ENCODE data around the gene MAP1LC3B.
"Not testable (repeated sequence)": the region's sequence is repeated elsewhere in the genome, so short reads cannot be mapped to it uniquely, and the experiment has no call there.

Gene MAP1LC3B

DNA sequence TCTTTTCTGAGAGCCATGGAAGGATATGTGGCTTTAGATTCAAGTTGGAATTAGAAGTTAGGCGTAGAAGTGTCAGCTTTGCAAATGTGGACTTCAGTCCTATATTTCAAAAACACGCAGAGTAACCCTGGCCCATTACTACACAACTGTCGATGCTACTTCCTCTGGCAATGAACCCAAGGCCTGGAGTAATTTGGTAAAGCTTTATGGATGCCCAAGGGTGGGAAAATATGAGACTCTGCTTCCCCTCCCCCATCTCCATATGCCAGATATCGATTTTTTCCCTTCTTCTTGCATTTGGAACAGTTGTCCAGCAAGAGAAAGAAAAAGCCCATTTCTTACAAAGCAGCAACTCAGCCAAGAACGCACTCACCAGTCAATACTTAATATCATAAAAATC lies 2.9 kb upstream of the MAP1LC3B start:
- in situ Hi-C loops (cut with HindIII; ENCODE audit: low sequenced_read_pairs): no loop called here
- TF ChIP-seq, protein P1, sequence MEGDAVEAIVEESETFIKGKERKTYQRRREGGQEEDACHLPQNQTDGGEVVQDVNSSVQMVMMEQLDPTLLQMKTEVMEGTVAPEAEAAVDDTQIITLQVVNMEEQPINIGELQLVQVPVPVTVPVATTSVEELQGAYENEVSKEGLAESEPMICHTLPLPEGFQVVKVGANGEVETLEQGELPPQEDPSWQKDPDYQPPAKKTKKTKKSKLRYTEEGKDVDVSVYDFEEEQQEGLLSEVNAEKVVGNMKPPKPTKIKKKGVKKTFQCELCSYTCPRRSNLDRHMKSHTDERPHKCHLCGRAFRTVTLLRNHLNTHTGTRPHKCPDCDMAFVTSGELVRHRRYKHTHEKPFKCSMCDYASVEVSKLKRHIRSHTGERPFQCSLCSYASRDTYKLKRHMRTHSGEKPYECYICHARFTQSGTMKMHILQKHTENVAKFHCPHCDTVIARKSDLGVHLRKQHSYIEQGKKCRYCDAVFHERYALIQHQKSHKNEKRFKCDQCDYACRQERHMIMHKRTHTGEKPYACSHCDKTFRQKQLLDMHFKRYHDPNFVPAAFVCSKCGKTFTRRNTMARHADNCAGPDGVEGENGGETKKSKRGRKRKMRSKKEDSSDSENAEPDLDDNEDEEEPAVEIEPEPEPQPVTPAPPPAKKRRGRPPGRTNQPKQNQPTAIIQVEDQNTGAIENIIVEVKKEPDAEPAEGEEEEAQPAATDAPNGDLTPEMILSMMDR (IDR thresholded peaks at IDR 0.05; ENCODE audit: low read depth, low read length): no peak
- H3K4me3 ChIP-seq (ENCODE audit: low read depth, low read length): no peak overlapping the region
- no peak for DNase-seq (ENCODE audit: low read depth, low spot score)

DNA sequence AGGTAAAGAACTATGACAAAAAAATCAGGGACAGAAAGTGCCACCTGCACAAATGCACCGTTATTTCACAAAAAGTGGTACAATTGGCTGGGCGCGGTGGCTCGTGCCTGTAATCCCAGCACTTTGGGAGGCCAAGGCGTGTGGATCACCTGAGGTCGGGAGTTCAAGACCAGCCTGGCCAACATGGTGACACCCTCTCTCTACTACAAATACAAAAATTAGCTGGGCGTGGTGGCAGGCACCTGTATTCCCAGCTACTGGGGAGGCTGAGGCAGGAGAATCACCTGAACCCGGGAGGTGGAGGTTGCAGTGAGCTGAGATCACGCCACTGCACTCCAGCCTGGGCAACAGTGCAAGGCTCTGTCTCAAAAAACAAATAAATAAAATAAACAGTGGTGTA lies 2.2 kb upstream of the MAP1LC3B start:
- DNase-seq (ENCODE audit: low read depth, low spot score): not testable (repeated sequence)

GRCh38 chr16:87390641-87391323 lies 1.4 kb upstream of the MAP1LC3B start:
- TF ChIP-seq, protein P1 (IDR thresholded peaks at IDR 0.05; ENCODE audit: low read depth, low read length): no peak
- DNase-seq (ENCODE audit: low read depth, low spot score): no peak
- no peak overlapping the region for H3K4me3 ChIP-seq (ENCODE audit: low read depth, low read length)
- in situ Hi-C loops (cut with HindIII; ENCODE audit: low sequenced_read_pairs): no loop called here

More for the DNA sequence above, 2.2 kb upstream of the MAP1LC3B start:
- H3K4me3 ChIP-seq (ENCODE audit: low read depth, low read length); in situ Hi-C loops (cut with HindIII; ENCODE audit: low sequenced_read_pairs): not testable (repeated sequence)

- in situ Hi-C loops (cut with HindIII; ENCODE audit: low sequenced_read_pairs): no loop called here
- DNase-seq (ENCODE audit: low read depth, low spot score): no peak
- peak overlapping the region; percentile 53 for H3K4me3 ChIP-seq (ENCODE audit: low read depth, low read length)
- TF ChIP-seq, protein P1 (IDR thresholded peaks at IDR 0.05; ENCODE audit: low read depth, low read length): no peak
Observed at GRCh38 chr16:87391324-87391949, 699 bp upstream of the MAP1LC3B start.

DNA sequence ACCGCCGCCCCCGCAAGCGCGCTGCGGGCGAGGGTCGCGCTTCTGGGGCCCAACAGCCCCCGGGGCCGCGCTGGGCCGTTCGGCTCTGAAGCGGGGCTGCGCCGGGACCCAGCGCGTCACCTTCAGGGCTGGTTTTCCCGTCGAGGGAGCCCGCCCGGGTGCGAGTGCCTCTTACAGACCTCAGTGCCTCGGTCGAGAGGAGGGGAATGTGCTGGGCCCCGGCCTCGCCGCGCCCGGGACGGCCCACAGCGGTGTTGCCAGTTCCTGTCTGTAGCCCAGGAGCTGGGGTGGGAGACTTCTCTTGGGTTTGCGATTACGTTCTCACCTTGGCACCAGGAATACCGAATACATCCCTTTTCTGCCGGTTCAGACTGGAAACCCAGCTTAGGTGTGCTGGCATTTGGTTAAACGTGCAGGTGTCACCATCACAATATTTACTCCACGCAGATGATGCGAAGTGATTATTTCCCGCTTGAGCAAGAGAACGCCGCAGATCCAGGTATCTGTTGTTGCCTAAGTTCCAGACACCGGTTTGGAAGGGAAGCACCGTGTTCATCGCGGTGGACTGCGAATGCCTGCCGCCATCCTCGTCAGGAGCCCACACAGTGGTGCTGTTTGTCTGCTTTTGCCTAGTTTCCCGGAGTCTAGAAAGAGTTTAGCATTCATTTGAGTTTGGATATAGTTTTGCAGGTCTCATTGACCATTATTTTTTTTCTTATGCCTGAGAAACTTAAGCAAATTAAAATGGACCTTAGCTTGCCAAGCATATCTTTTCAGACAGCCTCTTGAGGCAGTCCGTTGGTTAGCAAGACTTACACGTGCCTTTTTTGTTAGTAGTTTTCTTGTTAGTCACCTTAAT lies 914 bp downstream of the MAP1LC3B start:
- DNase-seq (ENCODE audit: low read depth, low spot score): peak; percentile 54
- in situ Hi-C loops (cut with HindIII; ENCODE audit: low sequenced_read_pairs): no loop called here
- H3K4me3 ChIP-seq (ENCODE audit: low read depth, low read length): peak overlapping the region; percentile 84
- TF ChIP-seq, protein P1 (IDR thresholded peaks at IDR 0.05; ENCODE audit: low read depth, low read length): peak; percentile 48

GRCh38 chr16:87393680-87394055 lies 1.5 kb downstream of the MAP1LC3B start:
- DNase-seq (ENCODE audit: low read depth, low spot score): no peak
- peak overlapping the region; percentile 84 for H3K4me3 ChIP-seq (ENCODE audit: low read depth, low read length)
- TF ChIP-seq, protein P1 (IDR thresholded peaks at IDR 0.05; ENCODE audit: low read depth, low read length): no peak
- in situ Hi-C loops (cut with HindIII; ENCODE audit: low sequenced_read_pairs): no loop called here
